A549 treated with AZD9567 at 1 μM for 4 hours (cell line): ENCODE results near the gene JCAD. TPM values are rescaled to one million over a fixed set of nuclear protein-coding genes. Genes with fewer than 3 reads are reported as not detected.

Experiments
- total RNA-seq: library from RNA; stranded (reverse); fragments of 200-300 nt; extraction: Qiagen RNA extraction; gene quantifications from 5 replicates; pipeline ENCODE4 v1.2.3, GENCODE V29; 2022; ENCODE audit not compliant: insufficient read depth

The JCAD gene, protein sequence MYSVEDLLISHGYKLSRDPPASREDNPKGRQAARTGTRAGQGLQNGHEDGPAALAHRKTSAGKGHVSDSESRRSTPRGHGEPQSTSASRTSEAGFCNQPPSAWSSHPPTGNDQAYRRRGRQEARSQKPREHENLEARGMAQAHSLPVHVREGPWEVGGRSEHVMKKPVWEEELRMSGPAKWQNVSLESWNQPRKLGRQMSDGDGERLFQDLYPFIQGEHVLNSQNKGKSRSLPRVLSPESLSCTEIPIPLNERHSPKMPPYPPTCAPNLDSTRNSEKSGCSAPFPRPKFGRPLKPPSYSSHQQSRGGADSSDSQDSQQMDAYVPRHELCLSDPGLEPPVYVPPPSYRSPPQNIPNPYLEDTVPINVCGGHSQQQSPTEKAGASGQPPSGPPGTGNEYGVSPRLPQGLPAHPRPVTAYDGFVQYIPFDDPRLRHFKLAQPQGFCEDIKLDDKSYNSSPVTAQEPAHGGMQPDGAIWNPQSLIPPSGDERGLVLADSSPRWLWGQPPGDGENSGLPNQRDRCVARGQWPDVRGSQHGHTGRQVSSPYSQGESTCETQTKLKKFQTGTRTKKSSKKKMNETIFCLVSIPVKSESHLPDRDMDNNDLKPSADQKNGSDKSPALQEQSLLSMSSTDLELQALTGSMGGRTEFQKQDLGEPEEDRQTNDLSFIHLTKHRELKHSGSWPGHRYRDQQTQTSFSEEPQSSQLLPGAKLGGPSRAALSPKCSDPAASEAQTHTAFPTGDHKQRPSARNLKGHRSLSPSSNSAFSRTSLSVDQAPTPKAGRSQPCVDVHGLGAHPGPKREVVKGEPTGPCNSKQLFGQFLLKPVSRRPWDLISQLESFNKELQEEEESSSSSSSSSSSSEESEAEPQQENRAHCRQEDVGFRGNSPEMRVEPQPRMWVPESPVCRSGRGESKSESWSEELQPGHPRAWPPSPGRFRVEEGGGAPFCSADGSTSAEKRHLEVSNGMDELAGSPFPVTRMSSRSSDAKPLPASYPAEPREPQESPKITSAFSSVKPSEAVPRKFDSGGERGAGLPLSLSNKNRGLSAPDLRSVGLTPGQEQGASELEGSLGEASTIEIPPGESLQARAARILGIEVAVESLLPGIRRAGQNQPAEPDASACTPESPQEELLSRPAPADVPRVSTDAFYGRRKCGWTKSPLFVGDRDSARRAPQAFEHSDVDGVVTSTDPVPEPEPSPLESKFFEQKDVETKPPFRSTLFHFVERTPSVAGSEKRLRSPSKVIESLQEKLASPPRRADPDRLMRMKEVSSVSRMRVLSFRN (N-terminal part only)
- total RNA-seq = 14.1 to 18.9 TPM (median 15.5 TPM) in 5 replicates

DNA sequence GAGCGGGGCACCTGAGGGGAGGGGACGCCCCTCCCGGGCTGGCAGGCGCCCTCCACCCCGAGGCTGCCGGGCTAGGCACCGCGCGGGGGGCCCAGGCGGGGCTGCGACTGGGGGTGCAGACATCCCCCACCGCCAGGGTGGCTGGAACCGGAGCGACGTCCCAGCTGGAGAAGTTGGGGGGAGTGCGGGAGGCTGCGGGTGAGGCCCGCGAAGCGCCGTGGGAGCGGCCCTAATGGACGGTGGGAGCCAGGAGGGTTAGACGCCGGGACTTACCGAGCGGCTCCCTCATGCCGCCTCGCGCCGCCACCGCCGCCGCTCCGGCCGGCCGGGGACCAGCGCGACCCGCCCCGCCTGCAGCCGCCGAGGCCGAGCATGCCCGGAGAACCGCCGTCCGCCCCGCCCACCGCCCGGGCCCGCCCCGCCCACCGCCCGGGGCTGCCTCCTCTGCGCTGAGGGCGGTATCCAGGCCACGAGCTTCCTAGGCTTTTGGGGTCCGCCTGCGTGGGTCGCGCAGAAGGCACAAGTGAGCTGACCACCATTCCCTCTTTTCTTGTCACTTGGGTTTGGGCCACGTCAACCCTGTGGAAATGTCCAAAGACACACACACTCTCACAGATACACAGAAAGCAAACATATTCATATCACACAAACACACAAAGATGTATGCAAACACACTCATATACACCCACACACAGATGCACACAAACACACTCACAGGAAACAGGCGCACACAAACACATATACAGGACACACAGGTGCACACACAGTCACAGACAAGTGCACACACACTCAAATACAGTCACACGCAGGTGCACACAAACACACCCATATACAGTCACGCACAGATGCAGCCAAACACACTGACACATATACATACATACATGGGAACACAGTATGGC is at the start of gene JCAD:
JCAD (minus strand) TSS at position 378 of the 899 bp plus-strand sequence. CDS start 11,774 bp downstream, outside the sequence.

